Large intestine (tissue), 3 donors: ENCODE data around the gene CRYAB. TPM values are rescaled to one million over a fixed set of nuclear protein-coding genes. Genes with fewer than 3 reads are reported as not detected.
A peak's percentile ranks its signal among the peaks of the same experiment; 100 is the strongest.
"Not testable (repeated sequence)": the region's sequence is repeated elsewhere in the genome, so short reads cannot be mapped to it uniquely, and the experiment has no call there.

Experiments used
- DNase-seq, 2 donors: peaks; one replicate each; pipeline versions ENCODE4 v3.0.0 to v3.0.0-alpha.2; 2013
- H3K27ac ChIP-seq: one replicate; pipeline ENCODE4 v1.5.1; 2013; ENCODE audit warnings: low read length
- H3K27me3 ChIP-seq: 2 replicates; pipeline ENCODE4 v1.6.1; 2013; ENCODE audit warnings: low read length; ENCODE audit not compliant: control insufficient read depth, insufficient read depth
- H3K36me3 ChIP-seq: 2 replicates; pipeline ENCODE4 v1.6.1; 2013; ENCODE audit warnings: low read length; ENCODE audit not compliant: control insufficient read depth, insufficient read depth
- H3K4me1 ChIP-seq: one replicate; pipeline ENCODE4 v1.6.1; 2013; ENCODE audit warnings: low read length; ENCODE audit not compliant: control insufficient read depth, insufficient read depth
- H3K4me3 ChIP-seq: one replicate; pipeline ENCODE4 v1.5.1; 2013; ENCODE audit warnings: low read length
- H3K9me3 ChIP-seq: one replicate; pipeline ENCODE4 v1.6.1; 2013; ENCODE audit warnings: mild to moderate bottlenecking, low read depth, low read length, moderate library complexity; ENCODE audit not compliant: control insufficient read depth
- WGBS: methylation state at CpG from one replicate; pipeline ENCODE4 v1.1.5; 2013; ENCODE audit warnings: low lambda C conversion rate; ENCODE audit not compliant: insufficient coverage; 5-methylcytosine and 5-hydroxymethylcytosine counted together
- polyA plus RNA-seq: library from polyadenylated mRNA; unstranded; fragments of 120-200 nt; gene quantifications from one replicate; pipeline ENCODE4 v1.2.1, GENCODE V29; 2013

Gene CRYAB
- polyA plus RNA-seq, 1 donor: 31.9 TPM

- Histone ChIP-seq H3K4me3 (no peak overlapping the region), H3K4me1 (peaks cover 18% of the 10 kb centered on the region), H3K9me3 (no peaks in the 10 kb centered on the region), H3K27ac (no peak overlapping the region), H3K27me3 (no peaks in the 10 kb centered on the region), H3K36me3 (no peaks in the 10 kb centered on the region)
- WGBS: no CpG with 5 or more reads among the region's 4 CpGs
- no peak for DNase-seq
These were observed 23.9 kb upstream of the CRYAB start for GRCh38 chr11:111935317-111936039.

DNA sequence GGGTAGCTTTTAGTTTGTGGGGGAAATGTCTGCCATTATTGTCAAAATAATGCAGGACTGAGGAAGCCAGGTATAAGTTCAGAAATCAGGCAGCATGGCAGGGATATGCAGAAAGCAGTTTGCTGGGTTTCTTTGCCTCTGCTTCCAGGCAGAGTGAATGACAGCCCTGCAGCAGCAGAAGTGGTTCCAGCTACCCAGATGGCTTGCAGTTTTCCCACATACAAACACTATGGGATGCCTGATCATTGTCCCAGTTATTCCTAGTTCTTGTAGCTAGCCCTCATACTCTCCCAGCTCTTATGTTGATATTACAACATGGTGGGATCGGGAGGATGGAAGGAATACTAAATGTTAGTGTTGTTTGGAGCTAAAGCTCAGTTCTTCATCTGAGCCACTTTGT is 22.7 kb upstream of the CRYAB start:
- Histone ChIP-seq H3K4me1 (peaks cover 18% of the 10 kb centered on the region), H3K4me3 (no peak overlapping the region), H3K36me3 (no peaks in the 10 kb centered on the region), H3K9me3 (no peaks in the 10 kb centered on the region), H3K27me3 (no peaks in the 10 kb centered on the region), H3K27ac (no peak overlapping the region)
- WGBS: 100% methylated on average over 1 of the region's 1 CpG
- no peak for DNase-seq

DNA sequence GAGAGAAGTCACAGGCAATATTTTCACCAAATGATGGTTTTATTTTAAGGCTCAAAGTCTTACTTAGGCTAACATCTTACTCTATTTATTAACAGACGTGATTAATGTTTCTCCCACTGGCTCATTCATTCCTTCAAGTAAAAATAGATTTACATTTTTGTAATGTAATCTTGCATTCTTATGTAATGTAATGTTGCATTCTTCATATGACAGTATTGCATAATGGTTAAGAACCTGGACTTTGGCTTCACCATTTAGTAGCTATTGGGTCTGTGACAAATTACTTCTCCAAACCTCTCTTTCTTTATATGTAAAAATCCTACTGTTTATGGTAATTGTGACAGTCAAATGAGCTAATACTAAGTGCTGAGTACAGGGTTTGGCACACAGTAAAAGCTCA is 22.3 kb upstream of the CRYAB start:
- Histone ChIP-seq H3K4me1 (peaks cover 18% of the 10 kb centered on the region), H3K27me3 (no peaks in the 10 kb centered on the region), H3K27ac (no peak overlapping the region), H3K36me3 (no peaks in the 10 kb centered on the region), H3K9me3 (no peaks in the 10 kb centered on the region), H3K4me3 (no peak overlapping the region)
- DNase-seq: peak in 1 of 2 donors; percentile 57
- WGBS: 20% methylated on average over 1 of the region's 1 CpG

- WGBS: no CpG with 5 or more reads among the region's 14 CpGs
- DNase-seq, H3K27me3 ChIP-seq, H3K9me3 ChIP-seq, H3K4me3 ChIP-seq, H3K36me3 ChIP-seq, H3K27ac ChIP-seq: not testable (repeated sequence)
- H3K4me1 ChIP-seq: peaks cover 18% of the 10 kb centered on the region
These were observed 21.6 kb upstream of the CRYAB start for GRCh38 chr11:111933176-111933575.

DNA sequence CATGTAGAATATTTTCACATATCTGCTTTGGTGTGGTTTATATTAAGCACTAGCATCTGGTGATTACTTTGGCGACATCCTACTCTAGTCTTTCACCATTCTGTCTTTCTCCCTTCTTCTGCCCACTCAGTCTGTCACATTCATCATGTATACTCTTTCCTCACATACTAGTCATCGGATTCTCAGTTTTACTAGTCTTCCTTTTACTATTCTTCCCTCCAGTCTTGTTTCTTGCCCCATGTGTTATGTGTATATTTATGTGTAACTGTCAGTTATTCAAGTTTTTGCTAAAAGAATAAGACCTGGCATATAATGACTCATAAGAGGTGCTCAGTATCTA is 21.0 kb upstream of the CRYAB start:
- no CpG with 5 or more reads among the region's 2 CpGs for WGBS
- Histone ChIP-seq H3K4me3 (no peak overlapping the region), H3K4me1 (peaks cover 16% of the 10 kb centered on the region), H3K9me3 (no peaks in the 10 kb centered on the region), H3K27ac (no peak overlapping the region), H3K27me3 (no peaks in the 10 kb centered on the region), H3K36me3 (no peaks in the 10 kb centered on the region)
- DNase-seq: no peak

DNA sequence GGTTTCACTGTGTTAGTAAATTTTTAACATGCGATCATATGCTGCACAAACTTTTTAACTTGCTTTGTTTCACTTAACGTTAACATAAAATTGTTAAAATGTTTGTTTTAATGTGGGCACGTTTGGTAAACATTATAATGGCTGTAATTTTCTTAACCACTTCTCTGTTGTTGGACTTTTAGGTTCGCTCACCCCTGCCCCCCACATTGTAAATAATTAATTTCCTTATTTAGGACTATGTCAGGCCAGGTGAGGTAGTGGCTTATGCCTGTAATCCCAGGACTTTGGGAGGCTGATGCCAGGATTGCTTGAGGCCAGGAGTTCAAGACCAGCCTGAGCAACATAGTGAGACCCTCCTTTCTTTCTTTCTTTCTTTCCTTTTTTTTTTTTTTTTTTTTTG is 18.9 kb upstream of the CRYAB start:
- DNase-seq: no peak
- Histone ChIP-seq H3K4me3 (no peak overlapping the region), H3K9me3 (no peaks in the 10 kb centered on the region), H3K27me3 (no peaks in the 10 kb centered on the region), H3K27ac (no peak overlapping the region), H3K4me1 (peaks cover 15% of the 10 kb centered on the region), H3K36me3 (peaks cover 6% of the 10 kb centered on the region)
- WGBS: 86% methylated on average over 2 of the region's 4 CpGs

DNA sequence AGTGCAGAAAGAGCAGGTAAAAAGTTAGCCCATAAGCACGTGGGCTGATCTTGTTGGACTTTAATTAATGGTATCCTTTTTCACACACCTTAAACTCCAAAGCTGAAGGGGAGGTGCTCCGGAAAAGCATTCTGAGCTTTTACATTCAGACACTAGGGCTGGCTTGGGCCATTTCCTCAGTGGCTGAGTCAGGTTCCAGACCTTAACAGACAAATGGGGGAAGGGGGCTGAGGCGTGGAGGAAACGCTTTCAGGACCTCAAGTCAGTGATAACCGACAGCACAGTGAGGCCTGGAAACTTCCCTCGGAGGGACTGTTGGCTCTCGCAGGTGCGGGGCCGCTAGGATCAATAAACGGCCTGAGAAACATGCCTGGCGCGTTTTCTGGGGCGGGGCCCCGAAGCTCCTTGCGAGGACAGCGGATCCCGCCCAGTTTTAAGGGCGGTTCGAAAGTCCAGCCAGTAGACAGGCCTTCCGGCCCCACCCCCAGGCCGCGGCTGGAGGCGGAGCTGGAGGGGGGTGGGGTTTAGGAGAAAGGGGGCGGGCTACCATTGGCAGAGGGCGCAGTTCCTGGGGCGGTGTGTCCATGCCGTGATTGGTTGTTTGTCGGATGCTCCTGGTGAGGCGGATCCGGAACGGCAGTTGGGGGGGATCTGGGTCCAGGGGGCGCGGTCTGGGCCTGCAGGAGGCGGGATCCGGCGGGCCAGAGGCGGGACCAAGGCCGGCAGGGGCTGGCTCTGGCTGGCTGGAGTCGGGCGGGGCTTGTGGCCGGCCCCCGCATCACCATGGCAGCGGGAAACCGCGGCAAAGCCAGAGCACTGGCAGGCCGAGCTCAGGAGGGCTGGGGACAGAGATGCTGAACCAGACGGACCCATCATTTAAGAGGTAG is 15.2 kb upstream of the CRYAB start:
- peaks cover 13% of the 10 kb centered on the region for H3K4me1 ChIP-seq
- peak overlapping the region; percentile 39 for H3K4me3 ChIP-seq
- DNase-seq: peak; percentile 97 to 99
- H3K9me3 ChIP-seq: no peaks in the 10 kb centered on the region
- H3K27me3 ChIP-seq: no peaks in the 10 kb centered on the region
- peak overlapping the region; percentile 91 for H3K27ac ChIP-seq
- peaks cover 6% of the 10 kb centered on the region for H3K36me3 ChIP-seq
- WGBS: no CpG with 5 or more reads among the region's 47 CpGs

DNA sequence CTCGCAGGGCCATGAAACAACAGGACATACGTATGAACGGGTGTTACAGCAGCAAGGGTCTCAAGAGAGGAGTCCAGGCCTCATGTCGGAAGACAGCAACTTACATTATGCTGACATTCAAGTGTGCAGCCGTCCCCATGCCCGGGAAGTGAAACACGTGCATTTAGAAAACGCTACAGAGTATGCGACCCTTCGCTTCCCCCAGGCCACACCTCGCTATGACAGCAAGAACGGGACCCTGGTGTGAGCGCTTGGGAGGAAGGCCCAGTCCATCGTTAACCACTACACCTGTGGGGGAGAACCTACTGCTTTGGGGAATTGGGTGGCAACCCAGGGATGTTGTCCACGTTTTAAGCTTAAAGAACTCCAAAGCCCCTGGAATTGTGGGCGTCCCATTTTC is 14.4 kb upstream of the CRYAB start:
- no peak for DNase-seq
- no peaks in the 10 kb centered on the region for H3K27me3 ChIP-seq
- no peaks in the 10 kb centered on the region for H3K9me3 ChIP-seq
- H3K36me3 ChIP-seq: peaks cover 6% of the 10 kb centered on the region
- peaks cover 13% of the 10 kb centered on the region for H3K4me1 ChIP-seq
- H3K27ac ChIP-seq: peak overlapping the region; percentile 91
- H3K4me3 ChIP-seq: no peak overlapping the region
- WGBS: no CpG with 5 or more reads among the region's 16 CpGs

DNA sequence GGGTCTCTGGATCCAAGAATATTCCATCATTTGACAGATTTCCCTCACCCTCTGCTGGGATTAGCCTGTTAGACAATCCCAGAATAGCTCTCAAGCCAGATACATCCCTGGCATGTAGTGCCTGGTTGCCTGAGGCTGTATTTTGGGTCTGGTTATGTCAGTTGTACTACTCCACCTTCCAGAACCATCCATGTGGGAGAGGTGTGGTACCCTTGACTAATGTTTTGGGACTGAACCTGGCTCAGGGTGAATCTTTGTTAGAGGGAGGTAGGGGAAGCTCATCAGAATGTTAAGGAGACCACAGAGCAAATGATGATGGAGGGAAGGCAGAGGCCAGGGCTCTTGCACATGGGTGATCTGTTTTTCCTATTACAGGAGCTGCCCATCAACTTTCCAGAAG is 12.4 kb upstream of the CRYAB start:
- Histone ChIP-seq H3K4me1 (peaks cover 18% of the 10 kb centered on the region), H3K9me3 (no peaks in the 10 kb centered on the region), H3K27me3 (no peaks in the 10 kb centered on the region), H3K36me3 (peaks cover 6% of the 10 kb centered on the region), H3K4me3 (no peak overlapping the region), H3K27ac (no peak overlapping the region)
- DNase-seq: no peak

DNA sequence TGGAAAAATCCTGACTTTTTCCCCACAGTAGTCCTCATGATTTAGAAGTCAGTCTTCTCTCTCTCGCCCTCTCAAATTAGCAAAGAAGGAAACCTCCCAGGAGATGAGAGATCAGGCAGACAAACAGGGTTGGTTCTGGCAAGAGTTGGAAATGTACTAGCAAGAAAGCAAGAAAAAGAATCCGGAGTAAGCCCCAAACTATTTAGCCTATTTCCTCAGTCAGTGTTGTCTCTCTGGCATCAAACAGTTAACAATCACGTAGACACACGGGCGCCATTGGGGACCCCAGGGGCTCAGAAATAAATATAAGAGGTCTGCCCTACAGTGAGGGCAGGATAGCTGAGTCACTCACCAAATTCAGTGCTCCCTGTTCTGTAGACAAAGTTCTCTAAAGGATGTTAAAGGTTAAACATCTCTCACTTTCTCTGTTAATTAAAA is 11.8 kb upstream of the CRYAB start:
- Histone ChIP-seq H3K9me3 (no peaks in the 10 kb centered on the region), H3K27me3 (no peaks in the 10 kb centered on the region), H3K27ac (no peak overlapping the region), H3K4me1 (peaks cover 21% of the 10 kb centered on the region), H3K36me3 (peaks cover 6% of the 10 kb centered on the region), H3K4me3 (no peak overlapping the region)
- WGBS: no CpG with 5 or more reads among the region's 5 CpGs
- no peak for DNase-seq
